SK-N-SH (cell line): ENCODE data around the gene DSE. TPM values are rescaled to one million over a fixed set of nuclear protein-coding genes. Genes with fewer than 3 reads are reported as not detected.

Experiments
- CTCF ChIA-PET: fragments of 300-600, 350-600 bp; formaldehyde crosslinking; extraction: SDS; loops from one replicate; lab custom pipeline; 2021; lab: Yijun Ruan, JAX
- POLR2A ChIA-PET: fragments of 350-600 bp; sonication (Branson Sonifier 250); formaldehyde crosslinking; extraction: SDS; loops from one replicate; lab custom pipeline; 2020; ENCODE audit warnings: antibody characterized with exemption, inconsistent platforms; lab: Yijun Ruan, JAX
- DNase-seq: peaks from one replicate; pipeline ENCODE4 v3.0.0; 2012
- H2AFZ ChIP-seq: fragments of 200-600 bp; sonication (generic); 2 replicates; pipeline ENCODE4 v1.8.1; 2016; ENCODE audit warnings: antibody characterized with exemption, mild to moderate bottlenecking, low read depth
- H3F3A ChIP-seq: fragments of 200-600 bp; sonication (generic); replicated peaks from 2 replicates; pipeline ENCODE3; 2016; ENCODE audit warnings: antibody characterized with exemption, mild to moderate bottlenecking; ENCODE audit not compliant: insufficient read depth
- H3K27ac ChIP-seq, 2 experiments: fragments of 200-500 bp in 1 of 2; fragments of 200-600 bp in 1 of 2; sonication (Bioruptor generic) in 1 of 2; sonication (generic), shearing (Covaris generic) in 1 of 2; 2 replicates each; pipeline versions ENCODE4 v1.5.1 to v1.6.1; 2014 to 2016; ENCODE audit warnings: low read depth in 2 of 2, inconsistent platforms in 1 of 2, low read length in 1 of 2, mild to moderate bottlenecking in 1 of 2, mixed read lengths in 1 of 2
- H3K27me3 ChIP-seq: fragments of 200-600 bp; sonication (generic), shearing (Covaris generic); 2 replicates; pipeline ENCODE4 v1.6.1; 2016; ENCODE audit warnings: mixed run types; ENCODE audit not compliant: insufficient read depth
- H3K36me3 ChIP-seq, 2 experiments: fragments of 200-500 bp in 1 of 2; fragments of 200-600 bp in 1 of 2; sonication (Bioruptor generic) in 1 of 2; sonication (generic) in 1 of 2; replicated peaks in 1 of 2; 2 replicates each; pipeline versions ENCODE3 to v1.5.1; 2014 to 2016; ENCODE audit warnings: low read length in 1 of 2, mild to moderate bottlenecking in 1 of 2; ENCODE audit not compliant: insufficient read depth in 2 of 2, control insufficient read depth in 1 of 2
- H3K4me1 ChIP-seq, 2 experiments: fragments of 200-500 bp in 1 of 2; fragments of 200-600 bp in 1 of 2; sonication (Bioruptor generic) in 1 of 2; sonication (generic), shearing (Covaris generic) in 1 of 2; 2 replicates each; pipeline versions ENCODE4 v1.5.1 to v1.6.1; 2014 to 2016; ENCODE audit warnings: low read depth in 1 of 2, low read length in 1 of 2, mixed run types in 1 of 2; ENCODE audit not compliant: insufficient read depth in 2 of 2, control insufficient read depth in 1 of 2
- H3K4me2 ChIP-seq: fragments of 200-600 bp; sonication (generic), shearing (Covaris generic); 2 replicates; pipeline ENCODE4 v1.6.1; 2017; ENCODE audit warnings: mixed run types
- H3K4me3 ChIP-seq, 2 experiments: fragments of 200-500 bp in 1 of 2; fragments of 200-600 bp in 1 of 2; sonication (Bioruptor generic) in 1 of 2; sonication (generic), shearing (Covaris generic) in 1 of 2; 2 replicates each; pipeline versions ENCODE4 v1.5.1 to v1.8.1; 2014 to 2016; ENCODE audit warnings: low read depth in 2 of 2, inconsistent platforms in 1 of 2, low read length in 1 of 2, mild to moderate bottlenecking in 1 of 2, mixed read lengths in 1 of 2, moderate library complexity in 1 of 2
- H3K79me2 ChIP-seq: fragments of 200-600 bp; sonication (generic); 2 replicates; pipeline ENCODE4 v1.8.1; 2017; ENCODE audit warnings: mild to moderate bottlenecking; ENCODE audit not compliant: insufficient read depth
- H3K9ac ChIP-seq: fragments of 200-600 bp; sonication (generic); 2 replicates; pipeline ENCODE4 v1.6.1; 2017; ENCODE audit warnings: mixed run types
- H3K9me2 ChIP-seq: fragments of 200-600 bp; sonication (generic); 2 replicates; pipeline ENCODE4 v1.6.1; 2017; ENCODE audit warnings: mixed run types
- H3K9me3 ChIP-seq: fragments of 200-600 bp; sonication (generic); 2 replicates; pipeline ENCODE4 v1.6.1; 2017; ENCODE audit warnings: mixed run types, mild to moderate bottlenecking, moderate library complexity
- H4K20me1 ChIP-seq: fragments of 200-600 bp; sonication (generic); 2 replicates; pipeline ENCODE4 v1.6.1; 2017; ENCODE audit warnings: mild to moderate bottlenecking, mixed run types; ENCODE audit not compliant: insufficient read depth
- ELF1 ChIP-seq: IDR thresholded peaks from 2 replicates; pipeline ENCODE4 v1.4.0; 2012
- EP300 ChIP-seq, 2 experiments: IDR thresholded peaks; 2 replicates each; pipeline versions ENCODE4 v1.4.0 to v1.6.1; 2012; ENCODE audit warnings: borderline replicate concordance in 1 of 2, low read depth in 1 of 2, low read length in 1 of 2
- EZH2phosphoT487 ChIP-seq: fragments of 200-600 bp; sonication (generic); IDR thresholded peaks from 2 replicates; pipeline ENCODE4 v1.6.1; 2017; ENCODE audit warnings: low read depth, mixed run types, mild to moderate bottlenecking, antibody characterized with exemption, moderate library complexity, borderline replicate concordance
- FOSL2 ChIP-seq: IDR thresholded peaks from 2 replicates; pipeline ENCODE4 v1.4.0; 2012; ENCODE audit warnings: low read depth, mild to moderate bottlenecking, moderate library complexity, borderline replicate concordance
- FOXJ3 ChIP-seq: sonication (generic); formaldehyde crosslinking; IDR thresholded peaks from 2 replicates; pipeline ENCODE4 v1.5.1; 2020; ENCODE audit warnings: mild to moderate bottlenecking, missing genetic modification reagents
- GABPA ChIP-seq: IDR thresholded peaks from 2 replicates; pipeline ENCODE4 v1.4.0; 2012; ENCODE audit warnings: low read depth, mild to moderate bottlenecking
- GATA2 ChIP-seq: sonication (generic); formaldehyde crosslinking; IDR thresholded peaks from 2 replicates; pipeline ENCODE4 v1.5.0; 2020; ENCODE audit warnings: mild to moderate bottlenecking, missing genetic modification reagents
- JUND ChIP-seq: IDR thresholded peaks from 2 replicates; pipeline ENCODE4 v1.4.0; 2012
- MEF2A ChIP-seq: IDR thresholded peaks from 2 replicates; pipeline ENCODE4 v1.4.0; 2012; ENCODE audit warnings: low read depth, borderline replicate concordance
- NFIC ChIP-seq: IDR thresholded peaks from 2 replicates; pipeline ENCODE4 v1.4.0; 2012; ENCODE audit warnings: borderline replicate concordance
- POLR2AphosphoS5 ChIP-seq: IDR thresholded peaks from 2 replicates; pipeline ENCODE4 v1.6.1; 2012; ENCODE audit warnings: low read depth, low read length
- RFX5 ChIP-seq: IDR thresholded peaks from 2 replicates; pipeline ENCODE4 v1.6.1; 2012; ENCODE audit warnings: mild to moderate bottlenecking, improper control_type of control experiment, low read length
- RXRA ChIP-seq: IDR thresholded peaks from 2 replicates; pipeline ENCODE4 v1.4.0; 2012; ENCODE audit warnings: low read depth, mild to moderate bottlenecking, borderline replicate concordance
- SIN3A ChIP-seq: IDR thresholded peaks from 2 replicates; pipeline ENCODE4 v1.6.1; 2012; ENCODE audit warnings: low read depth, mild to moderate bottlenecking, low read length, moderate library complexity, borderline replicate concordance
- SMC3 ChIP-seq: IDR thresholded peaks from 2 replicates; pipeline ENCODE4 v1.6.1; 2012; ENCODE audit warnings: low read depth, low read length, improper control_type of control experiment
- TCF12 ChIP-seq: IDR thresholded peaks from 2 replicates; pipeline ENCODE4 v1.4.0; 2012
- USF2 ChIP-seq: fragments of 150-350 bp; IDR thresholded peaks from 2 replicates; pipeline ENCODE4 v1.6.1; 2017; ENCODE audit warnings: antibody characterized with exemption, low read length, low read depth, borderline replicate concordance
- YY1 ChIP-seq: IDR thresholded peaks from 2 replicates; pipeline ENCODE4 v1.4.0; 2012; ENCODE audit warnings: low read depth, mild to moderate bottlenecking
- WGBS: methylation state at CpG from one replicate; pipeline ENCODE4 v1.1.6; 2017; ENCODE audit warnings: low lambda C conversion rate; 5-methylcytosine and 5-hydroxymethylcytosine counted together
- polyA plus RNA-seq, 3 experiments: library from polyadenylated mRNA; depleted of rRNA; stranded (reverse); fragments of >200 nt; gene quantifications; 2 replicates each; pipeline ENCODE4 v1.2.3, GENCODE V29; 2012
- TF ChIP-seq, protein P1 (sequence below): IDR thresholded peaks from 2 replicates; pipeline ENCODE4; 2012
- TF ChIP-seq, protein P2 (sequence below): fragments of 200-600 bp; sonication (generic); IDR thresholded peaks from 2 replicates; pipeline ENCODE4 v1.6.1; 2017; ENCODE audit warnings: antibody characterized with exemption, mild to moderate bottlenecking, moderate library complexity
- TF ChIP-seq, protein P3 (sequence below): IDR thresholded peaks from 2 replicates; pipeline ENCODE4 v1.6.1; 2012; ENCODE audit warnings: mild to moderate bottlenecking, low read depth, low read length, moderate library complexity

The DSE gene
- polyA plus RNA-seq, 1 of the 3 experiments (the other 2 are of a cell fraction) = 12.7 TPM

DNA sequence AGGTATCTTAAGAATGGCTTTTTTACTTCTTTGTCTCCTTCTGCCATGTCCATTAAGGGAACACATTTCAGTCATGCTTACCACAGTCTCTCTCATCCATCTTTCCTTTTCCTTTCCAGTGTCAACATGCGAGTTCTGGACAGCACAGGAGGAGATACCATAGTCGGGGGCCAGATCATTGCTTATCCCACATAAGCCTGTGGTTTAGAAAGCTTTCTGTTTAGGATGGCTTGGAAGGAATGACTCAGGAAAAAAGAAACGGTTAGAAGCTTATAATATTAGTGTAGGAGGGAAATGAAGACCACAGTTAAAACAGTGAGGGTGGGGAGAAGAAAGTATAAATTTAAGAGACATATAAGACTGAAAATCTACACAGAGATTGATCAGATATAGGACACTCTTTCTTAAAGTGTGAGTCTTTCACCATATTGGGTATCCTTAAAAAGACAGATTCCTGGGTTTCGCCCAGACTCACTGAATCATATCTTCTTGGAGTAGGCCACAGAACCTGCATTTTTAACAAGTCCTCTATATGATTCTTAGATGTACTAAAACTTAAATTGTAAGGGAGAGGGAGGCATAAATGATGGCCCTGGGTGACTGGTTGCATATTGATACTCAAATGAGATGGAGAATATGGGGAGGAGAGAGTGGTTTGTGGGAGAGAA is 36.1 kb downstream of the DSE start:
- no peaks in the 10 kb centered on the region for H3K27me3 ChIP-seq
- peaks cover 13 to 29% of the 10 kb centered on the region in 2 experiments; a peak in 3 of 4 replicates for H3K4me1 ChIP-seq
- ChIA-PET CTCF (interaction anchor here (1.5 kb wide), 1 partner anchor 119 kb away, joined by 5 read pairs; no protein-coding TSS in a partner anchor), POLR2A (no interaction called here)
- no peak overlapping the region for H3K4me3 ChIP-seq
- no peaks in the 10 kb centered on the region for H3K9me3 ChIP-seq
- H3K27ac ChIP-seq = peak overlapping the region; percentile 36 to 45; a peak in 2 of 4 replicates
- DNase-seq = no peak
- no peaks in the 10 kb centered on the region for H3K9me2 ChIP-seq
- H2AFZ ChIP-seq = no peak overlapping the region
- 0 out of 2 replicates have a peak overlapping the region, but pooled peaks have one; percentile 17 for H3K4me2 ChIP-seq
- H4K20me1 ChIP-seq = no peaks in the 10 kb centered on the region
- H3F3A ChIP-seq = peaks cover 10% of the 10 kb centered on the region
- H3K9ac ChIP-seq = no peak overlapping the region
- H3K79me2 ChIP-seq = peaks cover 53% of the 10 kb centered on the region
- H3K36me3 ChIP-seq = no peaks in the 10 kb centered on the region
- 74% methylated on average over 4 of the region's 4 CpGs for WGBS
- TF ChIP-seq ELF1 (no peak), EP300 (IDR thresholded peaks at IDR 0.05; ENCODE audit: borderline replicate concordance in 1 of 2, low read depth in 1 of 2, low read length in 1 of 2) (no peak), POLR2AphosphoS5 (no peak), SIN3A (no peak), TCF12 (no peak), FOXJ3 (CRISPR knock-in tag) (no peak)
- TF ChIP-seq, protein P1, sequence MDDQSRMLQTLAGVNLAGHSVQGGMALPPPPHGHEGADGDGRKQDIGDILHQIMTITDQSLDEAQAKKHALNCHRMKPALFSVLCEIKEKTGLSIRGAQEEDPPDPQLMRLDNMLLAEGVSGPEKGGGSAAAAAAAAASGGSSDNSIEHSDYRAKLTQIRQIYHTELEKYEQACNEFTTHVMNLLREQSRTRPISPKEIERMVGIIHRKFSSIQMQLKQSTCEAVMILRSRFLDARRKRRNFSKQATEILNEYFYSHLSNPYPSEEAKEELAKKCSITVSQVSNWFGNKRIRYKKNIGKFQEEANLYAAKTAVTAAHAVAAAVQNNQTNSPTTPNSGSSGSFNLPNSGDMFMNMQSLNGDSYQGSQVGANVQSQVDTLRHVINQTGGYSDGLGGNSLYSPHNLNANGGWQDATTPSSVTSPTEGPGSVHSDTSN = no peak

GRCh38 chr6:116408491-116408890 is 37.7 kb downstream of the DSE start:
- peaks cover 10% of the 10 kb centered on the region for H3F3A ChIP-seq
- no peak overlapping the region for H3K9ac ChIP-seq
- H3K27me3 ChIP-seq = no peaks in the 10 kb centered on the region
- H3K4me1 ChIP-seq = peaks cover 16 to 36% of the 10 kb centered on the region in 2 experiments; a peak in 3 of 4 replicates
- no peak overlapping the region for H3K4me2 ChIP-seq
- H3K9me2 ChIP-seq = no peaks in the 10 kb centered on the region
- no peaks in the 10 kb centered on the region for H3K9me3 ChIP-seq
- H3K79me2 ChIP-seq = peaks cover 59% of the 10 kb centered on the region
- no peaks in the 10 kb centered on the region for H3K36me3 ChIP-seq
- no peaks in the 10 kb centered on the region for H4K20me1 ChIP-seq
- no peak overlapping the region for H3K4me3 ChIP-seq
- ChIA-PET CTCF (interaction anchor here (1.0 kb wide), 1 partner anchor 37 kb away, joined by 4 read pairs; no protein-coding TSS in a partner anchor), POLR2A (no interaction called here)
- H2AFZ ChIP-seq = no peak overlapping the region
- DNase-seq = no peak
- H3K27ac ChIP-seq = no peak overlapping the region
- 94% methylated on average over 2 of the region's 4 CpGs for WGBS
- no peak for TF ChIP-seq RFX5
- TF ChIP-seq RXRA = no peak
- no peak for TF ChIP-seq SMC3
- TF ChIP-seq MEF2A = no peak
- TF ChIP-seq EZH2phosphoT487 = no peak
- TF ChIP-seq FOXJ3 (CRISPR knock-in tag) = no peak
- TF ChIP-seq YY1 = no peak
- no peak for TF ChIP-seq FOSL2
- TF ChIP-seq POLR2AphosphoS5 = no peak
- no peak for TF ChIP-seq JUND
- no peak for TF ChIP-seq NFIC
- TF ChIP-seq USF2 = no peak
- TF ChIP-seq, protein P2, sequence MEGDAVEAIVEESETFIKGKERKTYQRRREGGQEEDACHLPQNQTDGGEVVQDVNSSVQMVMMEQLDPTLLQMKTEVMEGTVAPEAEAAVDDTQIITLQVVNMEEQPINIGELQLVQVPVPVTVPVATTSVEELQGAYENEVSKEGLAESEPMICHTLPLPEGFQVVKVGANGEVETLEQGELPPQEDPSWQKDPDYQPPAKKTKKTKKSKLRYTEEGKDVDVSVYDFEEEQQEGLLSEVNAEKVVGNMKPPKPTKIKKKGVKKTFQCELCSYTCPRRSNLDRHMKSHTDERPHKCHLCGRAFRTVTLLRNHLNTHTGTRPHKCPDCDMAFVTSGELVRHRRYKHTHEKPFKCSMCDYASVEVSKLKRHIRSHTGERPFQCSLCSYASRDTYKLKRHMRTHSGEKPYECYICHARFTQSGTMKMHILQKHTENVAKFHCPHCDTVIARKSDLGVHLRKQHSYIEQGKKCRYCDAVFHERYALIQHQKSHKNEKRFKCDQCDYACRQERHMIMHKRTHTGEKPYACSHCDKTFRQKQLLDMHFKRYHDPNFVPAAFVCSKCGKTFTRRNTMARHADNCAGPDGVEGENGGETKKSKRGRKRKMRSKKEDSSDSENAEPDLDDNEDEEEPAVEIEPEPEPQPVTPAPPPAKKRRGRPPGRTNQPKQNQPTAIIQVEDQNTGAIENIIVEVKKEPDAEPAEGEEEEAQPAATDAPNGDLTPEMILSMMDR = no peak
- TF ChIP-seq, protein P3, sequence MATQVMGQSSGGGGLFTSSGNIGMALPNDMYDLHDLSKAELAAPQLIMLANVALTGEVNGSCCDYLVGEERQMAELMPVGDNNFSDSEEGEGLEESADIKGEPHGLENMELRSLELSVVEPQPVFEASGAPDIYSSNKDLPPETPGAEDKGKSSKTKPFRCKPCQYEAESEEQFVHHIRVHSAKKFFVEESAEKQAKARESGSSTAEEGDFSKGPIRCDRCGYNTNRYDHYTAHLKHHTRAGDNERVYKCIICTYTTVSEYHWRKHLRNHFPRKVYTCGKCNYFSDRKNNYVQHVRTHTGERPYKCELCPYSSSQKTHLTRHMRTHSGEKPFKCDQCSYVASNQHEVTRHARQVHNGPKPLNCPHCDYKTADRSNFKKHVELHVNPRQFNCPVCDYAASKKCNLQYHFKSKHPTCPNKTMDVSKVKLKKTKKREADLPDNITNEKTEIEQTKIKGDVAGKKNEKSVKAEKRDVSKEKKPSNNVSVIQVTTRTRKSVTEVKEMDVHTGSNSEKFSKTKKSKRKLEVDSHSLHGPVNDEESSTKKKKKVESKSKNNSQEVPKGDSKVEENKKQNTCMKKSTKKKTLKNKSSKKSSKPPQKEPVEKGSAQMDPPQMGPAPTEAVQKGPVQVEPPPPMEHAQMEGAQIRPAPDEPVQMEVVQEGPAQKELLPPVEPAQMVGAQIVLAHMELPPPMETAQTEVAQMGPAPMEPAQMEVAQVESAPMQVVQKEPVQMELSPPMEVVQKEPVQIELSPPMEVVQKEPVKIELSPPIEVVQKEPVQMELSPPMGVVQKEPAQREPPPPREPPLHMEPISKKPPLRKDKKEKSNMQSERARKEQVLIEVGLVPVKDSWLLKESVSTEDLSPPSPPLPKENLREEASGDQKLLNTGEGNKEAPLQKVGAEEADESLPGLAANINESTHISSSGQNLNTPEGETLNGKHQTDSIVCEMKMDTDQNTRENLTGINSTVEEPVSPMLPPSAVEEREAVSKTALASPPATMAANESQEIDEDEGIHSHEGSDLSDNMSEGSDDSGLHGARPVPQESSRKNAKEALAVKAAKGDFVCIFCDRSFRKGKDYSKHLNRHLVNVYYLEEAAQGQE = no peak
- TF ChIP-seq GABPA = no peak
- TF ChIP-seq GATA2 (CRISPR knock-in tag) = no peak
